GM12864 (cell line): ENCODE measurements around the gene DNASE1.
A peak's percentile ranks its signal among the peaks of the same experiment; 100 is the strongest.

ENCODE experiments used
- DNase-seq: peaks from one replicate; pipeline ENCODE4 v3.0.0-alpha.2; 2011; ENCODE audit warnings: low read depth
- H3K4me3 ChIP-seq: 2 replicates; pipeline ENCODE4 v1.5.1; 2011; ENCODE audit warnings: mild to moderate bottlenecking, low read depth, low read length, control low read depth
- CTCF ChIP-seq: IDR thresholded peaks from 2 replicates; pipeline ENCODE4 v1.5.1; 2011; ENCODE audit warnings: low read depth, mild to moderate bottlenecking, moderate library complexity, low read length, control low read depth, inconsistent platforms; ENCODE audit errors: missing control alignments

DNASE1 gene

DNA sequence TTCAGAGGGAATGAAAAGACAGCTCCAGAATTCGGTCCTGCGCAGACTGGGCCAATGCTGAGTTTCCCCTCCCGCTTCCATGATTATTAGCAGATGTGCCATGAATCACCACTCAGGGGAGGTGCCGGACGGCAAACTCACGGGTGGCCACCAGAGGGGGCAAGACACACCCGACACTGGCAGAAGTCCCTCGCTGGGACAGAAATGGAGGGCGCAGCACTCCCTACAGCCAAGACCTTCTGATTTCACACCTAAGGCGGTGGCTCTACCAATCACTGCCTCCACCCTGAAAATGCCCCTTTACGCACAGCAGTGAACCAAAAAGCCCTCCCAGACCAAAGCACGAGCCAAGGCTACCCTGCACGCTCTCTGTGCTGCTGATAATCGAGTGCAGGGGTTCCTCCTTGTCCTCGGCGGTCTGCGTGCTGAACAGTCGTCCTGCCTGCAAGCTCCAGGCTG lies 36.0 kb downstream of the DNASE1 start:
- TF ChIP-seq CTCF = peak; percentile 96
- no peak overlapping the region for H3K4me3 ChIP-seq
- DNase-seq = peak; percentile 39

GRCh38 chr16:3690980-3691720 lies 36.7 kb downstream of the DNASE1 start:
- no peak for DNase-seq
- H3K4me3 ChIP-seq = no peak overlapping the region
- TF ChIP-seq CTCF = peak; percentile 18

GRCh38 chr16:3691761-3692160 lies 37.3 kb downstream of the DNASE1 start:
- no peak for TF ChIP-seq CTCF
- H3K4me3 ChIP-seq = no peak overlapping the region
- DNase-seq = no peak

DNA sequence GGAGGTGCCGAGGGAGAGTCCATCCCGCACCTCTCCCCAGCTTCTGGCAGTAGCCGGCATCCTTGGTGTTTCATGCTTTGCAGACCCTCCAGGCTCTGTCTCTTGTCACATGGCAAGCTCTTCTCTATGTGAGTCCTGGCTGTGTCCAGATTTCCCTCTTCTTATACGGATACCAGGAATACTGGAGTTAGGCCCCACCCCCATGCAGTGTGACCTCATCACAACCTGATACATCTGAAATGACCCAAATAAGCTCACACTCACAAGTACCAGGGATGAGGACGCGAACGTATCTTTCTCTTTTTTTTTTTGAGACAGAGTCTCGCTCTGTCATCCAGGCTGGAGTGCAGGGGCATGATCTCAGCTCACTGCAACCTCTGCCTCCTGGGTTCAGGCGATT lies 39.6 kb downstream of the DNASE1 start:
- no peak for DNase-seq
- H3K4me3 ChIP-seq = no peak overlapping the region
- TF ChIP-seq CTCF = no peak

DNA sequence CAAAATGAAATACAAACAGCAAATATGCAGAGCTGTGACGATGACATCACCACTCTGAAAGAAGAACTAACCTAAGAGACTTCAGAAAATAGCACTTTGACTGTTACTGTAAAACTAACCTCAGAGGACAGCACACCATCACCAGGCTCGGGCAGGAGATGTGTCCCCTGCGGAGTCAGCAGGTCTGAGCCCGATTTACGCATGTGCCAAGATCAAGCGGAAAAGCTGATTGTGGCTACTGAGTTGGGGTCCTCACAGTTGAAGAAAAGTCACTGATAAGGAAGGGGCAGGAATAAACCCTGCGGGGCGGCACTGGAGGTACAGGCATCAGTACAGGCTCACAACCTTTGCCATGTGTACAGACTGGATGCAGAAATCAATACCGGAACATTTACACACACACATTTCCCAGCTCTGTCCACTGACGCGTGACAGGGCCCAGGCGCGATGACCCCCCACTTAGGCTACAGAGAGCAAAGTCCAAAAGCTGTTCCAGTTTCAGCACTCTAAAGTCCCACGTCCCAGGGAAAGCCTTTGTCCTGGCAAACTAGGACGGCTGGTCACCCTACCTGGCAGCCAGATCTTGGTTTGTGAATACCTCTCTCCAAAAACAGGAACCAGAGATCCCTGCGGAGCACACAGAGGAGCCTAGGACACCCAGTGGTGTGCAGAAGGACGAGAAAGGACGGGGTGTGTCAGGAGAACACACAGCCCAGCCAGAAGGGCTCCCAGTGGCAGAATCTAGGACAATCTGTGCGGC lies 41.3 kb downstream of the DNASE1 start:
- no peak for DNase-seq
- no peak overlapping the region for H3K4me3 ChIP-seq
- TF ChIP-seq CTCF = no peak

GRCh38 chr16:3696425-3697218 lies 42.1 kb downstream of the DNASE1 start:
- no peak for DNase-seq
- no peak for TF ChIP-seq CTCF
- no peak overlapping the region for H3K4me3 ChIP-seq
